ENCODE data around the gene RGS13. TPM values are rescaled to one million over a fixed set of nuclear protein-coding genes. Genes with fewer than 3 reads are reported as not detected.

Gene RGS13
- total and polyA plus RNA-seq, 2 donors (not counting 3 experiments of a cell fraction or from before 2014, with no cell fraction given), result not detected

GRCh38 chr1:192709544-192709943 is 73.6 kb downstream of the RGS13 start:
- no peak for FAIRE-seq

More at GRCh38 chr1:192709544-192709943, 73.6 kb downstream of the RGS13 start:
- no peak overlapping the region for H3K27ac ChIP-seq (ENCODE audit: insufficient read depth, low read depth, low read length)
- no peak overlapping the region for H3K9ac ChIP-seq (replicated peaks; ENCODE audit: extremely low read depth, insufficient read depth, low read length)
- DNase-seq (ENCODE audit: low read depth, low spot score), result no peak
- no TSS peak for BruUV-seq (replicated peaks)
- no peak for TF ChIP-seq JUN (IDR thresholded peaks at IDR 0.05; ENCODE audit: borderline replicate concordance, insufficient read depth, insufficient read length, low read depth)
- no peak for TF ChIP-seq CTCF (IDR thresholded peaks at IDR 0.05; ENCODE audit: extremely low read depth in 1 of 2, insufficient read depth in 1 of 2, low read depth in 1 of 2, low read length in 2 of 2)
- TF ChIP-seq FOS (IDR thresholded peaks at IDR 0.05; ENCODE audit: borderline replicate concordance, insufficient read depth, low read length), result no peak
- no peak for TF ChIP-seq GATA2 (IDR thresholded peaks at IDR 0.05; ENCODE audit: insufficient read depth, insufficient read length, low read depth, low read length)
- no peak for TF ChIP-seq POLR2A (IDR thresholded peaks at IDR 0.05; ENCODE audit: low read depth, low read length)
- no peak for TF ChIP-seq MYC (IDR thresholded peaks at IDR 0.05; ENCODE audit: low read depth, low read length)
- H3K36me3 ChIP-seq (ENCODE audit: control insufficient read depth in 2 of 2, extremely low read depth in 1 of 2, insufficient read depth in 2 of 2, low read length in 2 of 2), result no peaks in the 10 kb centered on the region
- ChIA-PET CTCF (interaction anchor here (1.0 to 1.2 kb wide), 2 partner anchors 36 to 765 kb away, joined by 3 read pairs; no protein-coding TSS in a partner anchor), POLR2A (no interaction called here)
- H3K27me3 ChIP-seq (ENCODE audit: control insufficient read depth in 2 of 2, insufficient read depth in 2 of 2, low read length in 2 of 2), result no peaks in the 10 kb centered on the region
- no peaks in the 10 kb centered on the region for H3K79me2 ChIP-seq (ENCODE audit: control insufficient read depth, insufficient read depth, low read length)
- intact Hi-C loops (cut with micrococcal nuclease), result no loop called here
- dilution Hi-C loops (cut with MboI; ENCODE audit: extremely low pct_ligation_motif_present, low sequenced_read_pairs), result no loop called here
- no peak overlapping the region for H3K4me3 ChIP-seq (replicated peaks in 1 of 3; ENCODE audit: insufficient read depth in 1 of 3, low read depth in 1 of 3, low read length in 3 of 3)
- H2AFZ ChIP-seq (ENCODE audit: low read depth, low read length), result no peak overlapping the region
- no peaks in the 10 kb centered on the region for H3K4me1 ChIP-seq (ENCODE audit: control insufficient read depth, extremely low read depth, insufficient read depth, low read length)
- H3K9me1 ChIP-seq (replicated peaks; ENCODE audit: control insufficient read depth, extremely low read depth, insufficient read depth, low read length), result no peaks in the 10 kb centered on the region
- no peaks in the 10 kb centered on the region for H3K9me3 ChIP-seq (replicated peaks; ENCODE audit: control insufficient read depth, insufficient read depth, low read length)
- no peaks in the 10 kb centered on the region for H4K20me1 ChIP-seq (replicated peaks; ENCODE audit: control insufficient read depth, extremely low read depth, insufficient read depth, low read length)
- H3K4me2 ChIP-seq (ENCODE audit: insufficient read depth, low read length), result no peak overlapping the region

Other genes starting within 250 kb of the RGS13 start
- not detected in 2 replicates for gene RGS1, start 60.4 kb upstream of the RGS13 start, total RNA-seq
- not detected in 2 replicates for gene RGS1, start 60.4 kb upstream of the RGS13 start, polyA plus RNA-seq
- gene RGS2, start 172.9 kb downstream of the RGS13 start, total RNA-seq, result 9.1 and 9.5 TPM in 2 replicates
- 4.4 and 6.1 TPM in 2 replicates for gene RGS2, start 172.9 kb downstream of the RGS13 start, polyA plus RNA-seq

Data from endothelial cell of umbilical vein (primary cell).